ENCODE data around the gene FUT1. TPM values are rescaled to one million over a fixed set of nuclear protein-coding genes. Genes with fewer than 3 reads are reported as not detected.

The FUT1 gene
- total and polyA plus RNA-seq, 4 donors = 0.48 to 6.8 (median 1.0) TPM

- H3K4me1 ChIP-seq (ENCODE audit: control insufficient read depth in 4 of 4, insufficient read depth in 4 of 4, low read length in 3 of 4) = peaks cover 2 to 9% (median 7%) of the 10 kb centered on the region in 4 donors
- no peaks in the 10 kb centered on the region for H3K27me3 ChIP-seq (ENCODE audit: control insufficient read depth in 4 of 4, insufficient read depth in 4 of 4, low read length in 3 of 4)
- 71% methylated on average over 27 of the region's 27 CpGs for WGBS
- H3K36me3 ChIP-seq (ENCODE audit: control insufficient read depth in 4 of 4, insufficient read depth in 3 of 4, low read depth in 1 of 4, low read length in 3 of 4) = no peaks in the 10 kb centered on the region
- TF ChIP-seq HNF4G (IDR thresholded peaks at IDR 0.05) (no peak), TAF1 (conservative IDR thresholded peaks at IDR 0.05) (peak; percentile 17), NR2F2 (IDR thresholded peaks at IDR 0.05) (peak; percentile 1)
- peak within 1 kb of the TSS; percentile 26 to 49 (median 35) for H3K4me3 ChIP-seq (ENCODE audit: low read depth in 1 of 3, low read length in 3 of 3)
- H3K9me3 ChIP-seq (ENCODE audit: control insufficient read depth in 4 of 4, low read length in 3 of 4) = no peaks in the 10 kb centered on the region
- peak within 1 kb of the TSS; percentile 47 to 59 for H3K27ac ChIP-seq (ENCODE audit: low read depth in 1 of 2, low read length in 2 of 2)
- peak within 1 kb of the TSS; percentile 5 to 47 for H3K9ac ChIP-seq (ENCODE audit: low read depth in 1 of 2, low read length in 2 of 2)
- DNase-seq (ENCODE audit: low spot score) = no peak
Observed at GRCh38 chr19:48740164-48740972, 12.1 kb downstream of the FUT1 start, which contains the start of gene RASIP1. RASIP1 (minus strand) TSS chr19:48740610; CDS start chr19:48740282, 328 bp downstream.

GRCh38 chr19:48739404-48740163, 12.9 kb downstream of the FUT1 start:
- TF ChIP-seq, protein P1, sequence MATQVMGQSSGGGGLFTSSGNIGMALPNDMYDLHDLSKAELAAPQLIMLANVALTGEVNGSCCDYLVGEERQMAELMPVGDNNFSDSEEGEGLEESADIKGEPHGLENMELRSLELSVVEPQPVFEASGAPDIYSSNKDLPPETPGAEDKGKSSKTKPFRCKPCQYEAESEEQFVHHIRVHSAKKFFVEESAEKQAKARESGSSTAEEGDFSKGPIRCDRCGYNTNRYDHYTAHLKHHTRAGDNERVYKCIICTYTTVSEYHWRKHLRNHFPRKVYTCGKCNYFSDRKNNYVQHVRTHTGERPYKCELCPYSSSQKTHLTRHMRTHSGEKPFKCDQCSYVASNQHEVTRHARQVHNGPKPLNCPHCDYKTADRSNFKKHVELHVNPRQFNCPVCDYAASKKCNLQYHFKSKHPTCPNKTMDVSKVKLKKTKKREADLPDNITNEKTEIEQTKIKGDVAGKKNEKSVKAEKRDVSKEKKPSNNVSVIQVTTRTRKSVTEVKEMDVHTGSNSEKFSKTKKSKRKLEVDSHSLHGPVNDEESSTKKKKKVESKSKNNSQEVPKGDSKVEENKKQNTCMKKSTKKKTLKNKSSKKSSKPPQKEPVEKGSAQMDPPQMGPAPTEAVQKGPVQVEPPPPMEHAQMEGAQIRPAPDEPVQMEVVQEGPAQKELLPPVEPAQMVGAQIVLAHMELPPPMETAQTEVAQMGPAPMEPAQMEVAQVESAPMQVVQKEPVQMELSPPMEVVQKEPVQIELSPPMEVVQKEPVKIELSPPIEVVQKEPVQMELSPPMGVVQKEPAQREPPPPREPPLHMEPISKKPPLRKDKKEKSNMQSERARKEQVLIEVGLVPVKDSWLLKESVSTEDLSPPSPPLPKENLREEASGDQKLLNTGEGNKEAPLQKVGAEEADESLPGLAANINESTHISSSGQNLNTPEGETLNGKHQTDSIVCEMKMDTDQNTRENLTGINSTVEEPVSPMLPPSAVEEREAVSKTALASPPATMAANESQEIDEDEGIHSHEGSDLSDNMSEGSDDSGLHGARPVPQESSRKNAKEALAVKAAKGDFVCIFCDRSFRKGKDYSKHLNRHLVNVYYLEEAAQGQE (IDR thresholded peaks at IDR 0.05) = no peak
- TF ChIP-seq EGR1 (IDR thresholded peaks at IDR 0.05; ENCODE audit: low read depth in 2 of 2) (no peak), RAD21 (IDR thresholded peaks at IDR 0.05) (no peak), TAF1 (conservative IDR thresholded peaks at IDR 0.05) (no peak), NR2F2 (IDR thresholded peaks at IDR 0.05) (no peak), ZBTB33 (IDR thresholded peaks at IDR 0.05) (no peak), ATF3 (IDR thresholded peaks at IDR 0.05) (no peak), HNF4A (conservative IDR thresholded peaks at IDR 0.05) (no peak), GABPA (IDR thresholded peaks at IDR 0.05 in 1 of 2, conservative IDR thresholded peaks at IDR 0.05 in 1 of 2) (no peak), SP1 (IDR thresholded peaks at IDR 0.05) (no peak), RXRA (IDR thresholded peaks at IDR 0.05) (no peak), JUND (IDR thresholded peaks at IDR 0.05) (no peak), HNF4G (IDR thresholded peaks at IDR 0.05) (no peak), FOXA1 (IDR thresholded peaks at IDR 0.05) (no peak), FOXA2 (IDR thresholded peaks at IDR 0.05) (no peak), CTCF (IDR thresholded peaks at IDR 0.05; ENCODE audit: low read depth, low read length, missing input control) (no peak), YY1 (IDR thresholded peaks at IDR 0.05) (no peak)
- TF ChIP-seq, protein P2, sequence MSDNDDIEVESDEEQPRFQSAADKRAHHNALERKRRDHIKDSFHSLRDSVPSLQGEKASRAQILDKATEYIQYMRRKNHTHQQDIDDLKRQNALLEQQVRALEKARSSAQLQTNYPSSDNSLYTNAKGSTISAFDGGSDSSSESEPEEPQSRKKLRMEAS (IDR thresholded peaks at IDR 0.05) = no peak
- Histone ChIP-seq H3K9ac (ENCODE audit: low read depth in 1 of 2, low read length in 2 of 2) (peak overlapping the region; percentile 5 to 77), H3K36me3 (ENCODE audit: control insufficient read depth in 4 of 4, insufficient read depth in 3 of 4, low read depth in 1 of 4, low read length in 3 of 4) (no peaks in the 10 kb centered on the region), H3K4me3 (ENCODE audit: low read depth in 1 of 3, low read length in 3 of 3) (peak overlapping the region; percentile 35 to 72 (median 49)), H3K4me1 (ENCODE audit: control insufficient read depth in 4 of 4, insufficient read depth in 4 of 4, low read length in 3 of 4) (peaks cover 2 to 9% (median 7%) of the 10 kb centered on the region in 4 donors), H3K27me3 (ENCODE audit: control insufficient read depth in 4 of 4, insufficient read depth in 4 of 4, low read length in 3 of 4) (no peaks in the 10 kb centered on the region), H3K9me3 (ENCODE audit: control insufficient read depth in 4 of 4, low read length in 3 of 4) (no peaks in the 10 kb centered on the region), H3K27ac (ENCODE audit: low read depth in 1 of 2, low read length in 2 of 2) (peak overlapping the region; percentile 57 to 59)
- DNase-seq (ENCODE audit: low spot score) = peak; percentile 34
- WGBS = 25% methylated on average over 51 of the region's 51 CpGs

Data from liver (tissue), 9 donors.